Measurements from ENCODE around the gene CDH4.

GRCh38 chr20:61217848-61218247 lies 34.2 kb upstream of the CDH4 start:
- TF ChIP-seq CTCF (IDR thresholded peaks at IDR 0.05) (no peak), POLR2A (IDR thresholded peaks at IDR 0.05) (no peak)
